CD4-positive, alpha-beta memory T cell (primary cell): ENCODE measurements around the gene EPHA1. TPM values are rescaled to one million over a fixed set of nuclear protein-coding genes. Genes with fewer than 3 reads are reported as not detected.

Experiments used
- CTCF ChIA-PET: fragments of 350-600 bp; sonication (Branson Sonifier 250); formaldehyde crosslinking; loops from one replicate; lab custom pipeline; 2021; ENCODE audit warnings: inconsistent platforms; ENCODE audit not compliant: partially characterized antibody; lab: Charles Lee
- POLR2A ChIA-PET: fragments of 350-600 bp; sonication (Branson Sonifier 250); formaldehyde crosslinking; loops from one replicate; lab custom pipeline; 2021; ENCODE audit not compliant: partially characterized antibody; lab: Charles Lee
- DNase-seq, 5 donors: peaks; one replicate each; pipeline versions ENCODE4 v3.0.0 to v3.0.0-alpha.2; 2020 to 2022; ENCODE audit warnings: mixed read lengths in 1 of 5
- H3K27ac ChIP-seq: one replicate; pipeline ENCODE4 v1.7.0; 2013; ENCODE audit warnings: low read depth, low read length
- H3K27me3 ChIP-seq: 2 replicates; pipeline ENCODE4 v1.7.0; 2013; ENCODE audit warnings: mild to moderate bottlenecking, low read length, moderate library complexity; ENCODE audit not compliant: insufficient read depth
- H3K36me3 ChIP-seq: 2 replicates; pipeline ENCODE4 v1.7.0; 2013; ENCODE audit warnings: mild to moderate bottlenecking, low read length, moderate library complexity; ENCODE audit not compliant: insufficient read depth
- H3K4me1 ChIP-seq: 2 replicates; pipeline ENCODE4 v1.7.0; 2013; ENCODE audit warnings: mild to moderate bottlenecking, low read length, moderate library complexity; ENCODE audit not compliant: insufficient read depth
- H3K4me3 ChIP-seq, 2 donors: one replicate each; pipeline ENCODE4 v1.7.0; 2013; ENCODE audit warnings: low read length in 2 of 2, mild to moderate bottlenecking in 1 of 2
- H3K9me3 ChIP-seq, 2 donors: one replicate each; pipeline ENCODE4 v1.7.0; 2013; ENCODE audit warnings: low read length in 2 of 2, control low read depth in 1 of 2; ENCODE audit not compliant: control insufficient read depth in 1 of 2
- H3K27ac Mint-ChIP-seq, 7 donors: one replicate each; pipeline ENCODE4 v1.8.0; 2020 to 2021; ENCODE audit warnings: mixed read lengths in 7 of 7, mild to moderate bottlenecking in 6 of 7, inconsistent platforms in 3 of 7, moderate library complexity in 3 of 7
- H3K27me3 Mint-ChIP-seq, 2 donors: one replicate each; pipeline ENCODE4 v1.8.0; 2020 to 2021; ENCODE audit warnings: mixed read lengths in 2 of 2
- H3K36me3 Mint-ChIP-seq, 2 donors: one replicate each; pipeline ENCODE4 v1.8.0; 2020 to 2021; ENCODE audit warnings: mixed read lengths in 2 of 2, inconsistent platforms in 1 of 2, mild to moderate bottlenecking in 1 of 2
- H3K4me1 Mint-ChIP-seq, 4 donors: one replicate each; pipeline ENCODE4 v1.8.0; 2020 to 2021; ENCODE audit warnings: mixed read lengths in 4 of 4, mild to moderate bottlenecking in 1 of 4
- H3K4me3 Mint-ChIP-seq, 8 donors: one replicate each; pipeline ENCODE4 v1.8.0; 2020 to 2021; ENCODE audit warnings: mixed read lengths in 8 of 8, mild to moderate bottlenecking in 7 of 8, moderate library complexity in 6 of 8, inconsistent platforms in 3 of 8
- H3K9me3 Mint-ChIP-seq, 8 donors: one replicate each; pipeline ENCODE4 v1.8.0; 2020 to 2021; ENCODE audit warnings: mixed read lengths in 8 of 8, mild to moderate bottlenecking in 5 of 8, inconsistent platforms in 3 of 8, moderate library complexity in 1 of 8
- intact Hi-C: fragments of 100-400 bp; cut with micrococcal nuclease; formaldehyde crosslinking; loops from one replicate; pipeline ENCODE4 v1.15.1; 2023
- polyA plus RNA-seq, 2 donors: library from polyadenylated mRNA; unstranded; fragments of 300-500 nt; fragmentation: Illumina TruSeq; gene quantifications; one replicate each; pipeline ENCODE4 v1.2.3, GENCODE V29; 2021
- total RNA-seq, 2 experiments: library from RNA; stranded (reverse); gene quantifications; one replicate each; pipeline ENCODE4 v1.2.3, GENCODE V29; 2021

EPHA1 gene
- total and polyA plus RNA-seq, 4 experiments from 2014 or later, result 4.2 to 34.4 (median 22.5) TPM

DNA sequence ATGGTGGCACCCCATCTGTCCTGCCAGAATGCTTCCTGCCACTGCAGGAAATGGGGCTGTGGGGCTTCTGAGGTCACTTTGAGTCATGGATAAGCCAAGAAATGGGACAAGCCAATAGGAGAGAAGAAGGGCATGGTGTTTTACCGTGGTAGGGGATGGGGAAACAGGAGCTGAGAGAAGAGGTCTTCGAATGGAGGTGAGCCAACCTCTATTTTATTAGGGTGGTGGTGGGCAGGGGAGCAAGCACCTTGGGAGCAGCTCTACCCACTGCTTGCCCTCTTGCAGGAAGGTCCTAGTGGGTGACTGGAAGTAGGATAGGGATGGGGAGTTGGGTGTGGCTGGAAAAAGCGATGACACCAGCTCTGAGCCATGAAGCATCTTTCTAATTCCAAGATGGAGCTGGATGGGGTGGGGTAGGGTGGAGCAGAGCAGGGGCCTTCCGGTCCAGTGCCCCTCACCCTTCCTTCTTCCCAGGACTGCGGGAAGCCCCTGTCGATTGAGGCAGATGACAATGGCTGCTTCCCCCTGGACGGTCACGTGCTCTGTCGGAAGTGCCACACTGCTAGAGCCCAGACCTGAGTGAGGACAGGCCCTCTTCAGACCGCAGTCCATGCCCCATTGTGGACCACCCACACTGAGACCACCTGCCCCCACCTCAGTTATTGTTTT, 18.4 kb downstream of the EPHA1 start:
- no peak for DNase-seq
- Histone ChIP-seq H3K27ac (no peak overlapping the region), H3K4me3 (no peak overlapping the region), H3K4me1 (peaks cover 22% of the 10 kb centered on the region), H3K9me3 (no peaks in the 10 kb centered on the region), H3K36me3 (peaks cover 61% of the 10 kb centered on the region), H3K27me3 (no peaks in the 10 kb centered on the region)
- Mint-ChIP-seq H3K27me3 (no peaks in the 10 kb centered on the region), H3K36me3 (peaks cover 22 to 54% of the 10 kb centered on the region in 2 donors), H3K9me3 (no peaks in the 10 kb centered on the region), H3K4me3 (no peak overlapping the region), H3K4me1 (peaks cover 7 to 19% (median 10%) of the 10 kb centered on the region in 4 donors), H3K27ac (peak overlapping the region in 6 of 7 donors; percentile 20 to 86 (median 52))
- POLR2A ChIA-PET, result interaction anchor here (0.6 to 6.7 kb wide), 6 partner anchors 10 to 147 kb away, joined by 3 to 42 read pairs (median 6); partner anchors contain the start of gene ZYX
- CTCF ChIA-PET, result interaction anchor here (0.8 to 4.1 kb wide), 7 partner anchors 10 to 150 kb away, joined by 3 to 18 read pairs (median 6); no protein-coding TSS in a partner anchor
- intact Hi-C loops, result no loop called here

DNA sequence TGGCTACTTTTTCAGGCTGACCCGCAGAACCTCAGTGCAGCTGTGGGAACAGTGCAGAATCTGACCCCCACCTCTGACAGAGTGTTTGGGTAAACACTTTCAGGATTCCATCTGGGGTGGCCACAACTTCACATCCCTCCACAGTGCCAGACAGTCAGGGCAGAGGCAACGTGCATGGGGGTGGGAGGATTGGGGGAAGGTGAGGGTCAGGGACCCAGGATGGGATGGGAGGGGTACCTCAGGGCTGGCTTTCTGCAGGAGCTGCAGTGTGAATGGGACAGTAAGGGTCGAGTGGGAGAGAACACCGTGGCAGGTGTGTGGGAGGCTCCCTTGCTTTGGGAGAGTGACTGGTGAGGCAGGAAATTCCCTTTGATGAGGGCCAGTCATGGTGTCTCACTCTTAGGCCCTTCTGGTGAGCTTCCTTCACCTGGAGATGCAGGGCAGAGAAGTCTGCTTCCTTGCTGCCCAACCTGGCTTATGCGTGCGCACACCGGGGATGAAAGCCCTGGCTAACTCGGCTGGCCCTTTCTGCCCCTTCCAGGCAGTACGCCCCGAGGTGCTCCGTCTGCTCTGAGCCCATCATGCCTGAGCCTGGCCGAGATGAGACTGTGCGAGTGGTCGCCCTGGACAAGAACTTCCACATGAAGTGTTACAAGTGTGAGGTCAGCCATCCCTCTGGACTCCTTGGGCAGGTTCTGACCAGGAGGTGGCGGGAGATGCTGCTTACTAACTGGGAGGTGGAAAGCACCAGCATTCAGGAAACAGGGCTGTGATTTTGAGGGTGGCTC, 19.1 kb downstream of the EPHA1 start:
- POLR2A ChIA-PET, result interaction anchor here (1.0 to 6.7 kb wide), 7 partner anchors 9 to 18 kb away, joined by 3 to 42 read pairs (median 8); partner anchors contain the start of gene ZYX
- peaks cover 4 to 15% (median 7%) of the 10 kb centered on the region in 4 donors for H3K4me1 Mint-ChIP-seq
- H3K27ac ChIP-seq, result no peak overlapping the region

DNA sequence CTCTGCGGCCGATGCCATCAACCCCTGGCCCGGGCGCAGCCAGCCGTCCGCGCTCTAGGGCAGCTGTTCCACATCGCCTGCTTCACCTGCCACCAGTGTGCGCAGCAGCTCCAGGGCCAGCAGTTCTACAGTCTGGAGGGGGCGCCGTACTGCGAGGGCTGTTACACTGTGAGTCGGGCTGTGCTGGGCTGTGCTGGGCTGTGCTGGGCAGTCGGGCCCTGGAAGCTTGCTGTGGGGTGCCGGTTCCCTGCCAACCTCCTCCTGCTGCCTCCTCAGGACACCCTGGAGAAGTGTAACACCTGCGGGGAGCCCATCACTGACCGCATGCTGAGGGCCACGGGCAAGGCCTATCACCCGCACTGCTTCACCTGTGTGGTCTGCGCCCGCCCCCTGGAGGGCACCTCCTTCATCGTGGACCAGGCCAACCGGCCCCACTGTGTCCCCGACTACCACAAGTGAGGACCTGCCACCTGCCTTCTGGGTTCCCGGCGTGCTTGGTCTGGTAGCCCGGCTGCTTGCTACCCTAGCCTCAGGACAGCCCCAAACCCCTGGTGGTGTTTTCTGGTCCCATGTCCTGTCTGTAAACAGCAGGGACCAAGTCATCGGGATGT, 20.1 kb downstream of the EPHA1 start:
- H3K4me3 ChIP-seq, result no peak overlapping the region
- no peak for DNase-seq
- Mint-ChIP-seq H3K9me3 (no peaks in the 10 kb centered on the region), H3K4me1 (peaks cover 3 to 15% (median 6%) of the 10 kb centered on the region in 4 donors), H3K27me3 (no peaks in the 10 kb centered on the region), H3K4me3 (no peak overlapping the region), H3K36me3 (peaks cover 20 to 43% of the 10 kb centered on the region in 2 donors), H3K27ac (peak overlapping the region in 1 of 7 donors; percentile 49)
- H3K27me3 ChIP-seq, result no peaks in the 10 kb centered on the region
- intact Hi-C loops, result loop anchor here (2.0 kb wide), 1 partner anchor 14 kb away; no protein-coding TSS in a partner anchor
- peaks cover 67% of the 10 kb centered on the region for H3K36me3 ChIP-seq
- POLR2A ChIA-PET, result interaction anchor here (0.7 to 2.8 kb wide), 5 partner anchors 8 to 28 kb away, joined by 3 to 8 read pairs (median 5); no protein-coding TSS in a partner anchor
- H3K4me1 ChIP-seq, result peaks cover 39% of the 10 kb centered on the region
- no peak overlapping the region for H3K27ac ChIP-seq
- CTCF ChIA-PET, result interaction anchor here (1.0 to 4.1 kb wide), 7 partner anchors 10 to 148 kb away, joined by 3 to 18 read pairs (median 4); partner anchors contain the start of gene EPHA1
- no peaks in the 10 kb centered on the region for H3K9me3 ChIP-seq

More for the DNA sequence above, 19.1 kb downstream of the EPHA1 start:
- Mint-ChIP-seq H3K4me3 (no peak overlapping the region), H3K27me3 (no peaks in the 10 kb centered on the region), H3K36me3 (peaks cover 20 to 48% of the 10 kb centered on the region in 2 donors), H3K27ac (peak overlapping the region; percentile 5 to 86 (median 54)), H3K9me3 (no peaks in the 10 kb centered on the region)
- CTCF ChIA-PET, result interaction anchor here (0.8 to 4.1 kb wide), 7 partner anchors 15 to 149 kb away, joined by 3 to 18 read pairs (median 4); partner anchors contain the start of gene EPHA1
- Histone ChIP-seq H3K36me3 (peaks cover 61% of the 10 kb centered on the region), H3K4me1 (peaks cover 30% of the 10 kb centered on the region), H3K9me3 (no peaks in the 10 kb centered on the region), H3K4me3 (no peak overlapping the region), H3K27me3 (no peaks in the 10 kb centered on the region)
- DNase-seq, result no peak
- intact Hi-C loops, result loop anchor here (2.0 kb wide), 1 partner anchor 15 kb away; no protein-coding TSS in a partner anchor

- Histone ChIP-seq H3K27ac (no peak overlapping the region), H3K36me3 (peaks cover 65% of the 10 kb centered on the region), H3K4me1 (peaks cover 44% of the 10 kb centered on the region), H3K9me3 (no peaks in the 10 kb centered on the region), H3K27me3 (no peaks in the 10 kb centered on the region), H3K4me3 (no peak overlapping the region)
- ChIA-PET POLR2A (interaction anchor here (0.7 to 2.8 kb wide), 6 partner anchors 8 to 28 kb away, joined by 3 to 8 read pairs (median 4); no protein-coding TSS in a partner anchor), CTCF (interaction anchor here (1.0 to 4.1 kb wide), 7 partner anchors 9 to 148 kb away, joined by 3 to 18 read pairs (median 4); no protein-coding TSS in a partner anchor)
- Mint-ChIP-seq H3K27ac (peak overlapping the region in 3 of 7 donors; percentile 49 to 77 (median 71)), H3K27me3 (no peaks in the 10 kb centered on the region), H3K4me3 (no peak overlapping the region), H3K36me3 (peaks cover 19 to 41% of the 10 kb centered on the region in 2 donors), H3K9me3 (no peaks in the 10 kb centered on the region), H3K4me1 (peaks cover 4 to 15% (median 8%) of the 10 kb centered on the region in 4 donors)
- no peak for DNase-seq
- intact Hi-C loops, result loop anchor here (2.0 kb wide), 1 partner anchor 13 kb away; no protein-coding TSS in a partner anchor
Observed at GRCh38 chr7:143388051-143388450, 20.6 kb downstream of the EPHA1 start.

DNA sequence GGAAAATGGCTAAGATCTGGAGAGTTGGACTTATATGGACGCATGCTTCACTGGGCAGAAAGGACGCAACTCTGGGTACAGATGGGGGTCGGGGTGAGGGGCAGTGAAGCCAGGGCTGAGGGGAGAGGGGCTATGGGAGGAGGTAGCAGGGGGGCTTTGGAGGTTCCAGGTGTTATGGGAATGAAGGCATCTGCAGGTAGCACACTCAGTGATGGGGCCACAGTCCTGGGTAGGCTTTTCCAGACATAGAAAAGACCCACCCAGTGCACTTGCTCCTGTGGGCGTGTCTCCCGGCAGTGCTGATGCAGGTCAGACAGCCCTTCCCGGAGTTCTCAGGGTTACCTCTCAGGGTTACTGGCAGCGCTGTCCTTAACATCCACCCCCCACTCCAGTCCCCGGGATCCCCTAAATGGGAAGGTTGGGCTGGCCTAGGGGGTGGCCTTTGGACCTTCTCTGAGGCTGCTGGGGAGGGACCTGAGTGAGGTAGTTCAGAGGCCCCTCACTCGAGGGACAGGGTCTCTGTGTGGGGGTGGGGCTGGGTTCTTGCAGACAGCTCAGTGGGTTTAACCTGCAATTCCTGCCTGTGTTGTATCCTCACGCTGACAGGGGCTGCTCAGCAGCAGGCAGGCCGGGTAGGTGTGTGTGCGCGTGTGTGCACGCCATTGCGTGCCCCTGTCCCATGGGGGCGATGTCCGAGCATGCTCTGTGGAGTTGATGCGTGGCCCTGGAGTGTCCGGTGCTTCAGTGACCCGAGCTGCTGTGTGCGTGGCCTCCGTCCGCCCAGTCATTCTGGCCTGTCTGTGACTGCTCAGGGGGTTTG, 21.3 kb downstream of the EPHA1 start:
- CTCF ChIA-PET, result interaction anchor here (1.0 to 4.1 kb wide), 6 partner anchors 8 to 148 kb away, joined by 3 to 18 read pairs (median 4); no protein-coding TSS in a partner anchor
- H3K36me3 Mint-ChIP-seq, result peaks cover 15 to 39% of the 10 kb centered on the region in 2 donors
- H3K4me1 ChIP-seq, result peaks cover 51% of the 10 kb centered on the region
- H3K27me3 ChIP-seq, result no peaks in the 10 kb centered on the region
- peaks cover 5 to 15% (median 11%) of the 10 kb centered on the region in 4 donors for H3K4me1 Mint-ChIP-seq
- H3K27ac Mint-ChIP-seq, result peak overlapping the region in 4 of 7 donors; percentile 27 to 77 (median 60)
- intact Hi-C loops, result no loop called here
- H3K9me3 ChIP-seq, result no peaks in the 10 kb centered on the region
- H3K36me3 ChIP-seq, result peaks cover 63% of the 10 kb centered on the region
- no peak overlapping the region for H3K4me3 ChIP-seq
- no peaks in the 10 kb centered on the region for H3K9me3 Mint-ChIP-seq
- no peak for DNase-seq
- no peaks in the 10 kb centered on the region for H3K27me3 Mint-ChIP-seq
- H3K4me3 Mint-ChIP-seq, result no peak overlapping the region
- H3K27ac ChIP-seq, result no peak overlapping the region
- POLR2A ChIA-PET, result interaction anchor here (0.7 to 2.8 kb wide), 5 partner anchors 7 to 29 kb away, joined by 3 to 8 read pairs (median 3); no protein-coding TSS in a partner anchor
